ENCODE measurements around the gene TMEM208.

- TF ChIP-seq CTCF (IDR thresholded peaks at IDR 0.05) (no peak), POLR2AphosphoS5 (IDR thresholded peaks at IDR 0.05) (no peak), EP300 (IDR thresholded peaks at IDR 0.05) (no peak)
Observed at GRCh38 chr16:67186550-67186950, 40.4 kb upstream of the TMEM208 start.
